NCI-H146 treated with DMSO at 0.1 percent for 48 hours (cell line): ENCODE results near the gene KHDC4.

ENCODE experiments used
- DNase-seq: peaks from one replicate; lab custom pipeline; 2025; ENCODE audit not compliant: unreplicated experiment; lab: John Stamatoyannopoulos, UW

Gene KHDC4

GRCh38 chr1:155872527-155872926, 61.7 kb downstream of the KHDC4 start:
- no peak for DNase-seq

- DNase-seq, result no peak
Observed at GRCh38 chr1:155871390-155871789, 62.8 kb downstream of the KHDC4 start.

- no peak for DNase-seq
Observed at GRCh38 chr1:155867766-155868165, 66.4 kb downstream of the KHDC4 start.

- DNase-seq, result no peak
Observed at GRCh38 chr1:155864393-155864792, 69.8 kb downstream of the KHDC4 start.
